ENCODE data around the gene PPM1J.

GRCh38 chr1:112723511-112723839, 8.3 kb upstream of the PPM1J start:
- TF ChIP-seq EZH2 (IDR thresholded peaks at IDR 0.05; ENCODE audit: borderline replicate concordance, low read depth, low read length, poor library complexity, severe bottlenecking), result no peak
- TF ChIP-seq, protein P1, sequence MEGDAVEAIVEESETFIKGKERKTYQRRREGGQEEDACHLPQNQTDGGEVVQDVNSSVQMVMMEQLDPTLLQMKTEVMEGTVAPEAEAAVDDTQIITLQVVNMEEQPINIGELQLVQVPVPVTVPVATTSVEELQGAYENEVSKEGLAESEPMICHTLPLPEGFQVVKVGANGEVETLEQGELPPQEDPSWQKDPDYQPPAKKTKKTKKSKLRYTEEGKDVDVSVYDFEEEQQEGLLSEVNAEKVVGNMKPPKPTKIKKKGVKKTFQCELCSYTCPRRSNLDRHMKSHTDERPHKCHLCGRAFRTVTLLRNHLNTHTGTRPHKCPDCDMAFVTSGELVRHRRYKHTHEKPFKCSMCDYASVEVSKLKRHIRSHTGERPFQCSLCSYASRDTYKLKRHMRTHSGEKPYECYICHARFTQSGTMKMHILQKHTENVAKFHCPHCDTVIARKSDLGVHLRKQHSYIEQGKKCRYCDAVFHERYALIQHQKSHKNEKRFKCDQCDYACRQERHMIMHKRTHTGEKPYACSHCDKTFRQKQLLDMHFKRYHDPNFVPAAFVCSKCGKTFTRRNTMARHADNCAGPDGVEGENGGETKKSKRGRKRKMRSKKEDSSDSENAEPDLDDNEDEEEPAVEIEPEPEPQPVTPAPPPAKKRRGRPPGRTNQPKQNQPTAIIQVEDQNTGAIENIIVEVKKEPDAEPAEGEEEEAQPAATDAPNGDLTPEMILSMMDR (conservative IDR thresholded peaks at IDR 0.05; ENCODE audit: low read depth, low read length), result no peak
